ENCODE data around the gene CMTR1. TPM values are rescaled to one million over a fixed set of nuclear protein-coding genes. Genes with fewer than 3 reads are reported as not detected.

The CMTR1 gene
- total RNA-seq, 1 experiment from 2014 or later, result 34.8 TPM

- no CpG with 5 or more reads among the region's 1 CpG for WGBS (ENCODE audit: extremely low coverage, insufficient read length, low lambda C conversion rate)
- Histone ChIP-seq H3K4me1 (ENCODE audit: insufficient read depth, low read length) (peaks cover 5% of the 10 kb centered on the region; the same call in 1 of the 2 replicates), H2BK15ac (ENCODE audit: low read depth, low read length) (no peak overlapping the region), H2AFZ (ENCODE audit: low read length) (no peak overlapping the region), H4K20me1 (ENCODE audit: control insufficient read depth, insufficient read depth, insufficient read length) (no peaks in the 10 kb centered on the region), H3K27ac (ENCODE audit: insufficient read length, low read depth, low read length) (no peak overlapping the region), H3K9me3 (ENCODE audit: control insufficient read depth, low read depth, low read length) (no peaks in the 10 kb centered on the region), H3K4me2 (ENCODE audit: insufficient read depth, insufficient read length, low read length) (no peak overlapping the region), H2AK5ac (ENCODE audit: insufficient read length, low read length) (no peak overlapping the region), H4K8ac (replicated peaks; ENCODE audit: insufficient read length, low read depth, low read length) (no peak overlapping the region), H3K9ac (ENCODE audit: extremely low read depth, insufficient read length, low read length) (no peak overlapping the region), H3K79me1 (ENCODE audit: insufficient read depth, low read depth, low read length, poor library complexity, severe bottlenecking) (no peaks in the 10 kb centered on the region), H3K56ac (ENCODE audit: insufficient read length, low read depth, low read length) (no peak overlapping the region), H3T11ph (ENCODE audit: low read length) (no peak overlapping the region), H3K18ac (ENCODE audit: insufficient read length, low read depth, low read length) (no peak overlapping the region), H3K23ac (ENCODE audit: insufficient read length, low read depth, low read length) (no peak overlapping the region), H3K27me3 (ENCODE audit: insufficient read depth, low read length) (no peaks in the 10 kb centered on the region), H3K79me2 (ENCODE audit: insufficient read depth, low read length) (no peaks in the 10 kb centered on the region), H3K23me2 (ENCODE audit: insufficient read length, low read depth, low read length, poor library complexity, severe bottlenecking) (no peaks in the 10 kb centered on the region), H2BK12ac (ENCODE audit: insufficient read length, low read depth, low read length) (no peak overlapping the region), H2BK5ac (ENCODE audit: insufficient read length, low read length) (no peak overlapping the region), H3K4ac (ENCODE audit: low read depth, low read length) (no peak overlapping the region), H4K91ac (ENCODE audit: insufficient read length, low read depth, low read length) (no peak overlapping the region), H2BK120ac (ENCODE audit: low read depth, low read length, poor library complexity, severe bottlenecking) (no peak overlapping the region), H4K5ac (ENCODE audit: insufficient read length, low read depth, low read length) (no peak overlapping the region), H2BK20ac (ENCODE audit: low read depth, low read length, poor library complexity, severe bottlenecking) (no peak overlapping the region), H3K14ac (ENCODE audit: insufficient read depth, low read length) (no peak overlapping the region)
- Mint-ChIP-seq H3K4me1 (peaks cover 42 to 56% of the 10 kb centered on the region in 2 experiments), H3K4me3 (no peak overlapping the region), H3K27me3 (ENCODE audit: low read depth) (no peaks in the 10 kb centered on the region; the same call in none of the 2 replicates), H3K36me3 (ENCODE audit: insufficient read depth in 1 of 3, low read depth in 3 of 3) (no peaks in the 10 kb centered on the region; a peak in 1 of 7 replicates), H3K9me3 (no peaks in the 10 kb centered on the region), H3K27ac (no peak overlapping the region)
- no peak for DNase-seq
- TF ChIP-seq CTCF (conservative IDR thresholded peaks at IDR 0.05), result no peak
These were observed 55.5 kb downstream of the CMTR1 start for GRCh38 chr6:37488476-37488875.

All from H9 (cell line).